Esophagus muscularis mucosa (tissue), 4 donors: Measurements from ENCODE around the gene EFR3B.

ENCODE experiments used
- CTCF ChIP-seq, 3 experiments: fragments of 200-600 bp in 2 of 3; fragments of 450-650 bp in 1 of 3; sonication (generic) in 2 of 3; IDR thresholded peaks; one replicate each; pipeline ENCODE4 v1.5.1; 2017 to 2019; ENCODE audit warnings: antibody characterized with exemption in 3 of 3, mild to moderate bottlenecking in 2 of 3, moderate library complexity in 1 of 3
- EP300 ChIP-seq: sonication (generic); formaldehyde crosslinking; IDR thresholded peaks from one replicate; pipeline ENCODE4 v1.6.1; 2017; ENCODE audit warnings: antibody characterized with exemption
- POLR2A ChIP-seq: fragments of 450-650 bp; IDR thresholded peaks from one replicate; pipeline ENCODE4 v1.6.1; 2017; ENCODE audit warnings: antibody characterized with exemption, moderate library complexity, mild to moderate bottlenecking, low read depth

DNA sequence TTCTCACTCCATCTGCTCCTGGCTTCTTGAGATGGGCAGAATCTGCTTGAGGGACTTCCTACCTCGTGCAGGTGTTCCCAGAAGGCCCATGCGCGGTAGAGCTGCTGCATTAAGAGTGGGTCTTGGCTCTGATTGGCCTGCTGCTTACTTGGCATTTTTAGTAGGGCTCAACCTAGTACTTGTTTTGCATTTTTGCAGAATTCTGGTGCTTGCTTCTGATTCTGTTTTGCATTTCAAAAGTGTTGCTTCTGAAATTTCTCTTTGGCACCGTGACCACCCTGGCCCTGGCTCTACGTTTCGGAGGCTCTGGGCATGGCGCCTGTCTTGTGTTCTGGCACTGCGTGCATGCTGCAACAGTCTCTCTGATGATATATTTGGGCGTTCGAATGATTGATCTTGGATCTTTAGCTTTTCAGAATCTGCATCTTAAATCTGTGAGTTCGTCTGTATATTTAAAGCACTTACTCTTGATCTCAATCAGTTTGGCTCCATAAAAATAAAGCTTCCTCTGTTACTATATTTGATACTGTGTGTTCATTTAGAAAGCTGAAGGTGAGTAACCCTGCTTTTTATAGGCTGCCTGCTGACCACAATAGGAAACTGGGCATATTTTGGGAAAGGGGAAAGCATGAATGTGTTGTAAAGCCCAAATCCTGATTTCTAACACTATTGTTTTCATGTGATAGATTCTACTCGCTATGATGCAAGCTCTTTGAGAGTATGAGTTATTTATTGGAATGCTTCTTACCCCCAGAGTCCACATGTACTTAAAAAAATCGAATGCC lies 22.2 kb downstream of the EFR3B start:
- no peak for TF ChIP-seq CTCF (IDR thresholded peaks at IDR 0.05)
- TF ChIP-seq POLR2A: no peak
- no peak for TF ChIP-seq EP300
